ENCODE results near the gene LCMT2. TPM values are rescaled to one million over a fixed set of nuclear protein-coding genes. Genes with fewer than 3 reads are reported as not detected.

LCMT2 gene
- total RNA-seq, 1 donor from 2014 or later, result 9.8 TPM

- no peak for DNase-seq (ENCODE audit: low spot score in 2 of 2, unreplicated experiment in 2 of 2)
- Mint-ChIP-seq H3K27ac (no peak within 1 kb of the TSS), H3K27me3 (ENCODE audit: low read depth) (peaks cover 62% of the 10 kb centered on the region), H3K9me3 (no peaks in the 10 kb centered on the region), H3K4me1 (no peaks in the 10 kb centered on the region), H3K4me3 (no peak within 1 kb of the TSS), H3K36me3 (no peaks in the 10 kb centered on the region)
- TF ChIP-seq CTCF (IDR thresholded peaks at IDR 0.05; ENCODE audit: unreplicated experiment), result no peak
Observed at GRCh38 chr15:43302205-43302817, 28.1 kb downstream of the LCMT2 start, which contains the start of gene TGM7. TGM7 (minus strand) TSS chr15:43302255.

GRCh38 chr15:43299884-43300283 lies 30.5 kb downstream of the LCMT2 start:
- Mint-ChIP-seq H3K27ac (no peak overlapping the region), H3K9me3 (no peaks in the 10 kb centered on the region), H3K27me3 (ENCODE audit: low read depth) (peaks cover 56% of the 10 kb centered on the region), H3K4me1 (no peaks in the 10 kb centered on the region), H3K4me3 (no peak overlapping the region), H3K36me3 (no peaks in the 10 kb centered on the region)
- no peak for TF ChIP-seq CTCF (IDR thresholded peaks at IDR 0.05; ENCODE audit: unreplicated experiment)
- no peak for DNase-seq (ENCODE audit: low spot score in 2 of 2, unreplicated experiment in 2 of 2)

- Mint-ChIP-seq H3K9me3 (no peaks in the 10 kb centered on the region), H3K27me3 (ENCODE audit: low read depth) (peaks cover 57% of the 10 kb centered on the region), H3K4me3 (no peak overlapping the region), H3K36me3 (no peaks in the 10 kb centered on the region), H3K27ac (no peak overlapping the region), H3K4me1 (no peaks in the 10 kb centered on the region)
- TF ChIP-seq CTCF (IDR thresholded peaks at IDR 0.05; ENCODE audit: unreplicated experiment), result no peak
- no peak for DNase-seq (ENCODE audit: low spot score in 2 of 2, unreplicated experiment in 2 of 2)
Observed at GRCh38 chr15:43299411-43299810, 31.0 kb downstream of the LCMT2 start.

- no peak overlapping the region for H3K4me3 Mint-ChIP-seq
- H3K4me1 Mint-ChIP-seq, result no peaks in the 10 kb centered on the region
- no peak for TF ChIP-seq CTCF (IDR thresholded peaks at IDR 0.05; ENCODE audit: unreplicated experiment)
- H3K36me3 Mint-ChIP-seq, result no peaks in the 10 kb centered on the region
- H3K9me3 Mint-ChIP-seq, result no peaks in the 10 kb centered on the region
- no peak for DNase-seq (ENCODE audit: low spot score in 2 of 2, unreplicated experiment in 2 of 2)
- H3K27me3 Mint-ChIP-seq (ENCODE audit: low read depth), result peaks cover 69% of the 10 kb centered on the region
- no peak overlapping the region for H3K27ac Mint-ChIP-seq
Observed at GRCh38 chr15:43294091-43294706, 36.2 kb downstream of the LCMT2 start.

GRCh38 chr15:43293432-43293831 lies 36.9 kb downstream of the LCMT2 start:
- Mint-ChIP-seq H3K4me3 (no peak overlapping the region), H3K27me3 (ENCODE audit: low read depth) (peaks cover 68% of the 10 kb centered on the region), H3K36me3 (no peaks in the 10 kb centered on the region), H3K4me1 (no peaks in the 10 kb centered on the region), H3K27ac (no peak overlapping the region), H3K9me3 (no peaks in the 10 kb centered on the region)
- DNase-seq (ENCODE audit: low spot score in 2 of 2, unreplicated experiment in 2 of 2), result no peak
- TF ChIP-seq CTCF (IDR thresholded peaks at IDR 0.05; ENCODE audit: unreplicated experiment), result no peak
